ENCODE measurements around the gene SPDEF. TPM values are rescaled to one million over a fixed set of nuclear protein-coding genes. Genes with fewer than 3 reads are reported as not detected.

Gene SPDEF
- total and polyA plus RNA-seq, 2 of the 13 experiments (the other 11 are each of a cell fraction or from before 2014, with no cell fraction given), result not detected

GRCh38 chr6:34560366-34561226, 4.5 kb upstream of the SPDEF start (continued):
- TF ChIP-seq MTF2 (CRISPR knock-in tag; IDR thresholded peaks at IDR 0.05; ENCODE audit: borderline replicate concordance) (no peak), HNF4G (IDR thresholded peaks at IDR 0.05; ENCODE audit: borderline replicate concordance, low read depth, low read length) (peak; percentile 2; the same call in 1 of the 2 replicates), HNF4G (CRISPR knock-in tag; IDR thresholded peaks at IDR 0.05; ENCODE audit: borderline replicate concordance, low read depth) (no peak; the same call in 1 of the 2 replicates), MAX (IDR thresholded peaks at IDR 0.05) (peak; percentile 43; the same call in 1 of the 2 replicates), ZNF609 (CRISPR knock-in tag; IDR thresholded peaks at IDR 0.05; ENCODE audit: borderline replicate concordance) (peak; percentile 86; the same call in 1 of the 2 replicates), IRF2 (CRISPR knock-in tag; IDR thresholded peaks at IDR 0.05) (peak; percentile 38; the same call in 1 of the 2 replicates), ZNF124 (CRISPR knock-in tag; IDR thresholded peaks at IDR 0.05) (no peak), ARID4A (CRISPR knock-in tag; IDR thresholded peaks at IDR 0.05; ENCODE audit: borderline replicate concordance) (peak; percentile 64), ZBTB46 (CRISPR knock-in tag; IDR thresholded peaks at IDR 0.05; ENCODE audit: borderline replicate concordance) (no peak), GZF1 (CRISPR knock-in tag; IDR thresholded peaks at IDR 0.05) (no peak), IRX3 (CRISPR knock-in tag; IDR thresholded peaks at IDR 0.05; ENCODE audit: borderline replicate concordance, low read depth) (no peak), CAMTA2 (CRISPR knock-in tag; IDR thresholded peaks at IDR 0.05; ENCODE audit: borderline replicate concordance) (no peak), ZBTB2 (CRISPR knock-in tag; IDR thresholded peaks at IDR 0.05; ENCODE audit: low read depth) (no peak)

Data from HepG2 (cell line).